Stimulated activated CD8-positive, alpha-beta memory T cell treated with anti-CD3 and anti-CD28 coated beads, Interleukin-7, amount 100 ng/mL, for 4 hours (primary cell): Measurements from ENCODE around the gene GTPBP3.

Experiments
- DNase-seq, 2 donors: peaks; one replicate each; pipeline ENCODE4 v3.0.0-alpha.2; 2020; ENCODE audit warnings: low read depth in 2 of 2

The GTPBP3 gene

DNA sequence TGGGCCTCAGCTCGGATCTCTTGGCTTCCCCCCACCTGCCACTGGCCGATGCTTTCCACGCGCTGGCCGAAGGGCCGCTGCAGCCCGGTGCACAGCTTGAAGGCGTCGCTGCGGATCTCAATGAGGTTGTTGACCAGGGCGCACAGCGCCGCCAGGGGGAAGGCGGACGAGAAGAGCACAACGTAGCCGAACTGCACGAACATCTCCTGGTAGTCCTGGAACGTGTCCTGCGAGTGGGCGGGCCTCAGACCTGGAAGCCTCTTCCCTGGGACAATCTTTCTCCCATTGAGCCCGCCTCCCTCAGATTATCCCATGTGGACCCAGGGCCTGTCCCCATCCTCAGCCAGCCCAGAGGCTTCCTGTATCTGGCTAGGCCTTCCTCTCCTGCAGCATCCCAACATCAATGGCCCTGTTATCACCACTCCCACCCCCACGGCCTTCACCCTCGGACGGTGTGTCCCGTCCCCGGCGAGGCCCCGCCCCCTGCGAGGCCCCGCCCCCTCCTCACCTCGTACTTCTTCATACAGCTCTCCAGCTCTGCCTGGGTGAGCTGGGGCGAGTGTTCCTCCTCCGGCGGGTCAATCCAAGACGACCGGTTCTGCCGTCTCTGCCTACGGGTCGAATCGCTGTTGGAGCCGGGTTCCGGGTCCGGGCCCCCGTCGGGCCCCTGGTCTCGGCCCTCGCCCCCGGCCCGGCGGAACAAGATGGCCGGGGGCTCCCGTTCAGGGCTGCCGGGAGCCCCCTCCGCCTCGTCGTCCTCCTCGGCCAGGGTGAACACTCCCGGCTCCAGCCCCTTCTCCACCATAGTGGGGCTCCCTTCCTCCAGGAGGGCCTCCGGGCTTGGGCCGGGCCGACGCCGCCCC is 9.5 kb upstream of the GTPBP3 start:
- DNase-seq: peak in 1 of 2 donors; percentile 51

DNA sequence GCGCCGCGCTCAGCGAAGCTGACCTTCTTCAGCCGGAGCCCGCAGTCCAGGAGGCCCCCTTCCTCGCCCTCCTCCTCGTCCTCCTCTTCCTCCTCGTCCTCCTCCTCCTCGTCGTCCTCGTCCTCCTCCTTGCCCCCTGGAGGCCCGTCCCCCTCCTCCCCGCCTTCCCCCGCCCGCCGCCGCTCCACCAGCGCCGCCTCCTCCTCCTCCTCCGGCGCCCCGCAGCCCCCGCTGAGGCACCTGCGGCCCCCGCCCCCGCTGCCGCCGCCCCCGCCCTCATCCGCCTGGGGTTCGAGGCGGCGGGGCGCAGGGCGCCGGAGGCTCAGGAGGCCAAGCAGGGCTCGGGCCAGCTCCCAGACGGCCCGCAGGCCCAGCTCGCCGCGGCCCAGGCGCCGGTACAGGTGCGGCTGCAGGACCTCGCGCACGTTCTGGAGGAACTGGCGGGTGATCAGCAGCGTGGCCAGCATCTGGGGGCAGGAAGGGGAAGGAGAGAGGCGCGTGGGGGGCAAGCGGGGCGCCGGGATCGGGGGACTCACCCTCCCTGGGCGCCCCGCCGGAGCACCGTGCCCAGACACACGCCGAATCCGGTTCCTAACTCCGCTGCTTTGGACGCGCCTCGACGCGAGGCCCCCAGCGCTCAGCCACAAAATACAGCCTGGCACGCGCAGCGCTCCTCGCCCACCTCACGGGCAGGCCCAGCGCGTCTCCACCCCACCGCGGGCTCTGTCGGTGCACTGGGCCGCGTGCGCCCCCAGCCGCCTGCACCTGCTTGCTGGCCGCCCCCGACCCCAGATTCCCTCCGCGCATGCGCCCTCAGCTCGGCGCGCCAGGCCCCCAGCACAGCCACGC is 8.6 kb upstream of the GTPBP3 start:
- DNase-seq: peak in 1 of 2 donors; percentile 56

DNA sequence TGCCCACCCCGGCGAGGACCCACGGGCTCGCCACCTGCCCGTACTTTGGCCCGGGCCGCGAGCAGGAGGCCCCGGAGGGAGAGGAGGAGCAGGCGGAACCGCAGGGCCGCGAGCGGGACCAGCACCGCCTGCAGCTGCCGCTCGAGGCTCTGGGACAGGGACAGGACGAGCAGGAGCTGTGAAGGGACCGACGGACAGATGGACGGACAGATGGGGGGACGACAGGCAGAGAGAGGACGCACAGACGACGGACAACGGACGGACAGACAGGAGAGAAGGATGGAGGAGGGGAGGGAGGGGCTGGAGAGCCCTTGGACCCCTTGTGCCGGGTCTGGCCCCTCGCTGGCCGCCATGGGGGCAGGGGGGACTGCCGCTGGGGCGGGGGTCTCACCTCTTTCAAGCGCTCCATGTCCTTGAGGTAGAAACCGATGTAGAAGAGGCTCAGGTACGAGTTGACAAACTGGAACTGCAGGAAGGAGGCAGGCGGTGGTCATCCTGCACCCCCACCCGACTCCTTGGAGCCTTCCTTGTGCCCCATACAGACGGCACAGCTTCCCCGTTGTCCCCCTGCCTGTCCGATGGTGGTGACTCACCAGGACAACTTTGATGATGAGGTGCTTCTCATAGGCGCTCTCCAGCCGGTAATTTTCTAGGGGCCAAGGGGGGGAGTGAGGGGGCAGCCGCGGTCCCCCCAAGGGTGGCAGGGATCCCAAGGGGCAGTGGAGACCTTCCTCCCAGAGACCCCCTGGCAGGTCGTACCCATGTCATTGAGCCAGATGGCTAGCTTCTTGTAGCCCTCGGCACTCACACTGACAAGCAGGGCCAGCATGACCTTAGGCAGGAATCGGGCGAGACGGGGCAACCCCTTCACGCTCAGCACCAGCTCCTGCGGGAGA is 7.7 kb upstream of the GTPBP3 start:
- no peak for DNase-seq

DNA sequence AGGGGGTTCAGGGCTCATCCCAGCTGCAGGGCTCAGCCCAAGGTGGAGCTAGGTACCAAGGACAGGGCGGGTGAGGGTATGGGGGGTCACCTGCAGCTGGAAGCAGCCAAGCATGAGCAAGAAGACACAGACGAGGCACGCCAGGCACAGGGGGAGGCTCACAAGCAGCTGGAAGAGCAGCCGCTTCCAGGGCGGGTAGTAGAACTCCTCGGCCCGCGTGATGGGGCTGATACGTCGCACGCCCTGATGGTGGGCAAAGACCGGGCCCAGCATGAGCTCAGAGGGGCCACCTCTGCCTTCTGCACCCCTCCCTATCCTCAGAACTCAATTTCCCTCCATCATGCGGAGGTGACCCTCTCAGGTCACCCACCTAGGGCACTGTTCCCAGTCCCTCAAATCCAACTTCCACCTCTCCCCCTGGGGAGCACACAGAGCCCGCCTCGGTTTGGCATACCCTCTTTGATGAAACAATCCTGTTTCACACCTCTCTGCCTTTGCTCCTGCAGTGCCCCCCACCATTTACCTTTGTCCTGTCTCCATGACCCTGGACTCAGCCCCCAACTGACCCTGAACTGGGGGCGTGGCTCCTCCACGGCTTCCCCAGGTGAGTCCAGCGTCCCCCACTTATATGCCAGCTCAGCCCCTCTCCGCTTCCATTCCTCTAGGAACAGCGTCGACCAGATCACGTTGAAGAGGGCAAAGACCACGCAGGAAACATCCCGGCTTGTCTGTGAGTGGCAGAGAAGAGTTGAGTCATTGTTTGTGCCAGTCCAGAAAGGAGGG is 6.9 kb upstream of the GTPBP3 start:
- DNase-seq: no peak

DNA sequence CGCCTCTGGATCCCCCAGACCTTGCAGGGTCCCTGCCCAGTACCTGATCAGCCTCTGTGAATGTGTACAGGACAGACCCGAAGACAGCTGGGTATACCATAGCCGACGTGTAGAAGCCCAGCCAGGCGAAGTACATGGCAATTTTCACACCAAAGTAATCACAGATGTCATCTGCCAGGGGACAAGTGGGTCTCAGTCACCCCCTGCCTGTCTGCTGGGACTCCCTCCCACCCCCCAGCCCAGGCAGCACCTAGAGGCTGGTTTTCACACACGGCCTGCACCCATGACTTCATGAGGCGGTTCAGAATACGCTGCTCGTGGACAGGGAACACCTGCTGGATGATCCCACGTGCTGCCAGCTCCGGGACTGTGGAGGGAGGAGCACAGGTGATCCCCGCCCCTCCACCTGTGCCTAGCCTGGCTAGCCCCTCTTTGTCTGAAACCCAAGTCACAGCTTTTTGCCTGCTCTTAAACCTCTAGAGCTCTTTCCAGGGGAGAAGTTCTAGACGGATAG is 6.3 kb upstream of the GTPBP3 start:
- DNase-seq: no peak

DNA sequence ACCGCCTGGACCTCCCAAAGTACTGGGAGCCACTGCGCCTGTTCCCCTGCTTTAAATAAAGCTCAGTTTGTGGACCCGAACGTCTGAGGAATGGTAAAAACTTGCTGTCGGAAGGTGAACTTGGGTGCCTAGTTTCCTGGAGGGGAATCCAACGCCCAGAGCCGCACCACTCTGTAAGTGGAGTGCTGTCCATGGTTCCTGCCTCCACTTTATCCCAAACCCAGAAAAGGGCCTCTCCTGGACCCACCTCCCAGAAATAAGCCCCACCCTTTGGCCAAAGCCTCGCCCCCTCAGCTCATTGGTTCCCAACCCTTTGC is 5.0 kb upstream of the GTPBP3 start:
- no peak for DNase-seq

DNA sequence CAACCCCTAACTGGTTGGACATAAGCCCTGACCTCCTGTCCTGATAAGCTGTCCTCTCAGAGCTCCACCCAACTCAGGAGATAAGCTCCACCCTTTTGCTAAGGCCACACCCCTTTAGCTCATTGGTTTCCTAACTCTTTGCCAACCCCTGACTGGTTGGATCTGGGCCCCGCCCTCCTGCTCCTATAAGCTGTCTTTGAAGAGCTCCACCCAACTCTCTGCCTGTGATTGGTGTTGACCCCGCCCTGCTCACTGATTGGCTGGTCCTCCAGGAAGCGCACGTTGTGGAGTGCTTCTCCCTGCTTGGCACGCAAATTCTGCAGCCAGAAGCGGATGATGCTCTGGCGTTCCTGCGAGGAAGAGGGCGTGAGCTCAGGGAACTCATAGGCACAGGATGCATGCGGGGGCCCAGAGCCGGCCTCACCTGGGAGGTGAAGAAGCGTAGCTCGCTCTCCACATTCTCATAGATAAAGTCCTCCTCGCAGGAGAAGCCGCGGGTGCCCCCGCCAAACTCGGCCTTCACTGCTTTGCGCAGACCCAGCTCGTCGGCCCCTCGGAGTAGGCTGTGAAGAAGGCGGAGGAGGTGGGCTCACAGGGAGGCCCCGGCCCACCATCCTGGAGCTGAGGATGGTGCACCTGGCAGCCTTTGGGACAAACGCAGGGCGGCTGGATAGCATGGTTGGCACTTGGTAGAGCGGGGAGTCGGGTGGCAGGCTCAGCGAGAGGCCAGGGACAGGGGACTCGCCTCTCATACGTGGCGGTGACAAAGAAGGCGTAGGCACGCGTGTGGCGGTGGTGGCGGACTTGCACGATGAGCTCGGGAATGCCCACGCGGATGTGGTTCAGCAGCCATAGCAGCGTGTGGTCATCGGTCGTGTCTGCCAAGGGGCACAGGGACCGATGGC is 4.4 kb upstream of the GTPBP3 start:
- DNase-seq: no peak

DNA sequence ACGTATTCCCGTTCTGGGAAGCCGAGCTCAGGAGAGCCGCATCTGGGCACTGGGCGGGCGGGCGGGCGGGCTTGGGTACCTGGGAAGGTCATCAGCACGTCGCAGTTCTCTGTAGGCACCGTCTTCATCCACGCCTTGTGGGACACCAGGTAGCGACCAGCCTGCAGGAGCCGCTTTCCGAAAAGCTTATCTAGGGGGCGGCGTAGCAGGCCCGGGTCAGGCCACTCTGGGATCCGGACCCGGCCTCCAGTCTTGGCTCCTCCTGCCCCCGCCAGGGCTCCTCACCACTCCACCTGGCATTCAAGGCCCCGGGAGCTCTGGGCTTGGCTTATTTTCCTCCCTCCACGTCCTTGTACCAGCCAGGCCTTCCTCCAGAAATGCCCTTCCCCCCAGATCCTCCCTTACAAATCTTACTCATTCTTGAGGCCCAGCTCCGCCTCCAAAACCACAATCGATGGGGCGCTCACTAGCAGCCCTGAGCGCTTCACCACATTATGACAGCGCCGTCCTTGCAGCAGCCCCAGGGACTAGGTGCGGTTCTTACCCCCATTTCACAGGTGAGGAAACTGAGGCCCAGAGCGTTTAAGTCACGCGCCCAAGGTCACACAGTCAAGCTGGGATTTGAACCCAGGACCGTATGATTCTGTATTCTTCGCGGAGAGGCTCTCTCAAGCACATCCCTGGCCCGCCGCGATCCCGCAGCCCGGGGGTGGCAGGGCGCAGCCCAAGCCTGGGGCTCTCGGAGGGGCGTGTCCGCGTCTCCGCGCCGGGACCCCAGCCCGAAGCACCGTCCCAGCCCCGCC is 3.5 kb upstream of the GTPBP3 start:
- DNase-seq: peak; percentile 72 to 77

DNA sequence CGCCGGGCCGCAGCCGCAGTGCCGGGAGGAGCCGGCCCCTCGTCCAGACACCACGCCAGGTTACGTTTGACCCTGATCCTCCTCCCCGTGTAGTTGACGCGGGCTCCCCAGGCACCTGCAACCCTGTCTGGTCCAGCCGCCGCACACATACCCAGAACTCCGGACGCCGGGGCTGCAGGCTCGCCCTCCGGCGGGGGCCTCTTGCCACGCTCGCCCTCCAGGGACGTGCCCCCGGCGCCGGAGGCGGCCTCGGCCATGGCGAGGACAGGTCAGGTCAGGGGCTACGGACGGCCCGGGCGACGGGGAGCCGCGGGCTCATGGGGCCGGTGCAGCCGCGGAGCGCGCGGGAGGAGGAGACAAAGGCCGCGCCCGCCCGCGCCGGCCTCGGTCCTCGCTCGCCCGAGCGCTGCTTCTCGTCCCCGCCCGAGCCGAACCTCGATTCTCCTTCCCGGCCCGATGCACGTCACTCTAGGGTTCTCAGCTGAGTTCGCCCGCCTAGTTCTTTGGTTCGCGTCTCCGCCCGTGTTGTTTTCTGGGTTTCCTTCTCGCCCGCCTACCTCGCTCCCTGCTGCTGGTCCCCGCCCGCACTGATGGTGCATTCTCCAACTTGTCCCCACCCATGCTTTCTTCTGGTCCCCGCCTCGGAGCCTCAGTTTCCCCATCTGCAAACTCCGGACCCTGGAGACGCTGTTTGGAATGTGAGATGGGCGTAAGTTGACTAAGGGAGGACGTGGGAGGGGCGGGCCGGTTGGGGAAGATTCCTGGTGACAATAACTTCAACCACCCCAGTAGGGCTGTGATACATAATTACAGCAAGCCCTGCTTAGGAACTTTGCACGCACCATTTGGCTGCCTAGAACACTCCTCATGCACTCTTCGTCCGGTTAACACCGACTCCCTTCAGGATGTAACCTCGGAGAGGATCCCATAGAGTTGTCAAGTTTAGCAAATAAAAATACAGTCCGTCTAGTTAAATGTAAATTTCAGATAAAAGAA is 2.6 kb upstream of the GTPBP3 start, which contains the start of gene ANO8:
Gene ANO8 (minus strand): TSS at position 442 of the 996 bp plus-strand sequence. CDS start 185 bp downstream, at position 257.
- peak; percentile 89 to 93 for DNase-seq

DNA sequence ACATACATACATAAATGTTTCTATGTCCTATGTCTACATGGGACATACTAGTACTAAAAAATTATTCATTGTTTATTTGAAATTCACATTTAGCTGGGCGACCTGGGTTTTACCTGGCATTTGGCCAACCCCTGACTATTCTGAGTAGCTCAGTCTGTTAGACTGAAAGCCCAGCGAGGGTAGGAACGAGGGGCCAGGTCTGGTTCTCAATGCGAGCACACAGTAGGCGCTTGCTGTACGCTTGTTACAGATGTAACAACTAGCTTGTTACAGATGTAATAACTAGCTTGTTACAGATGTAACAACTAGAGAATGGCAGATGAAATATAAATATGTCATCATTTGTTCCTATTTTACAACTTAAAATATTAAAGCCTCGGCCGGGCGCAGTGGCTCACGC is 1.8 kb upstream of the GTPBP3 start:
- no peak for DNase-seq

DNA sequence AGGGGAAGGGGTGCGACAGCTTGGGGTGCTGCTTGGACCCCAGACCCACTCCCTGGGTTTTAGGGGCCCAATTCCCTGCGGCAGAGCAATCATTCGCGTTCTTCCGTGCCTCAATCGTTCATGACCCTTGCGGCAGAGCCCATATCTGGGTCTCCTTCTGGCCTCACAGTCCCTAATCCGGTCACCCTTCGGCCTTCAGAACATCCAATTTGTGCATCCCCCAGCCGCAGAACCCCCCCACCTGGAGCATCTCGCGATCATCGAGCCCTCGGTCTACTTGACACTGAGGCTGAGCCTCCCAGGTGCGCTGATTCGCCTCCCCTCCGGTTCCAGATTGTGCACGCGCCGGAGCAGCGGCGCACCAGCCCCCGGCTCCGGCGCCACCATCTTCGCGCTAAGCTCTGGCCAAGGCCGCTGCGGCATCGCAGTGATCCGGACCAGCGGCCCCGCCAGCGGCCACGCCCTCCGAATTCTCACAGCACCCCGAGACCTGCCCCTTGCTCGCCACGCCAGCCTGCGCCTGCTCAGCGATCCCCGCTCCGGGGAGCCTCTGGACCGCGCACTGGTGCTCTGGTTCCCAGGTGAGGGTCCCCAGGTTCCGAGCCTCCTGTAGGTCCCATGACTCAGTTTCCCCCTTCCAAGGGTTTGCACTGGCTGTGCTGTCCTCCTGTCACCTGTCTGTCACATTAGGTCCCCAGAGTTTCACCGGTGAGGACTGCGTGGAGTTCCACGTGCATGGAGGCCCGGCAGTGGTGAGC is 501 bp downstream of the GTPBP3 start:
- DNase-seq: no peak

DNA sequence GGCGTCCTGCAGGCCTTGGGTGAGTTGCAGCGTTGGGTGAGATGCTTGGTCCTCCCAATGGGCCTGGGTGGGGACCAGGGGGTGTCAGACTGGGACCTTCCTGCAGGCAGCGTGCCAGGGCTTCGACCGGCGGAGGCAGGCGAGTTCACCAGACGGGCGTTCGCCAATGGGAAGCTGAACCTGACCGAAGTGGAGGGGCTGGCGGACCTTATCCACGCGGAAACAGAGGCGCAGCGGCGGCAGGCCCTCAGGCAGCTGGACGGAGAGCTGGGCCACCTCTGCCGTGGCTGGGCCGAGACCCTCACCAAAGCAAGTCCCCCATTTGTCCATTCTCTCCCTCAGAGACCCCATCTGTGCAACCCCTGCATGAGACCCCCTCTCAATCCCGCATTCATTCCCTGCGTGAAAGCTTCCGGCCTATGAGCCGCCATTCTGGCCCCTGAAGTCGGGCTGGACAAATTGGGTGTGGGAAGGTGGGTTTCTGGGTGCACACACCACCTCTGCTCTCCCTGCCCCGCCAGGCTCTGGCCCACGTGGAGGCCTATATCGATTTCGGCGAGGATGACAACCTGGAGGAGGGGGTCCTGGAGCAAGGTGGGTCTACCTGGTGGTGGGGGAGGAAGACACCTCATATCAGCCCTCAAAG is 1.2 kb downstream of the GTPBP3 start:
- no peak for DNase-seq

DNA sequence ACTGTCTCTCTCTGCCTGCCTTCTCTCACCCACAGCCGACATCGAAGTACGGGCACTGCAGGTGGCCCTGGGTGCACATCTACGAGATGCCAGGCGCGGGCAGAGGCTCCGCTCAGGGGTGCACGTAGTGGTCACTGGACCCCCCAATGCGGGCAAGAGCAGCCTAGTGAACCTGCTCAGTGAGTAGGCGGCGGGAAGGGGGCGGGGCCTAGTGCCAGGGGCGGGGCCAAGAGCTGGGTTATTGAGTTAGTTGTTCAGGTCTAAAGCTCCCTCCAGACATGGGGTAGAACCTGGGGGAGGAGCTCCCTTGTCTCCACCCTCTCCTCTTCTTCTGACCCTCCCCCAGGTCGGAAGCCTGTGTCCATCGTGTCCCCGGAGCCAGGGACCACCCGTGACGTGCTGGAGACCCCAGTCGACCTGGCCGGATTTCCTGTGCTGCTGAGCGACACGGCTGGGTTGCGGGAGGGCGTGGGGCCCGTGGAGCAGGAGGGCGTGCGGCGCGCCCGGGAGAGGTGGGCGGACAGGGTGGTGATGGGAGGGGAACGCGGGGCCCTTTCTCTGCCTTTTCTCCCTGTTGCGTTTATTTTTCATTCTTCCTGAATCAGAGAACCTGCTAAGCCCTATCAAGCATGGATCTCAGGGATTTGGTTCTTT is 1.9 kb downstream of the GTPBP3 start:
- no peak for DNase-seq

DNA sequence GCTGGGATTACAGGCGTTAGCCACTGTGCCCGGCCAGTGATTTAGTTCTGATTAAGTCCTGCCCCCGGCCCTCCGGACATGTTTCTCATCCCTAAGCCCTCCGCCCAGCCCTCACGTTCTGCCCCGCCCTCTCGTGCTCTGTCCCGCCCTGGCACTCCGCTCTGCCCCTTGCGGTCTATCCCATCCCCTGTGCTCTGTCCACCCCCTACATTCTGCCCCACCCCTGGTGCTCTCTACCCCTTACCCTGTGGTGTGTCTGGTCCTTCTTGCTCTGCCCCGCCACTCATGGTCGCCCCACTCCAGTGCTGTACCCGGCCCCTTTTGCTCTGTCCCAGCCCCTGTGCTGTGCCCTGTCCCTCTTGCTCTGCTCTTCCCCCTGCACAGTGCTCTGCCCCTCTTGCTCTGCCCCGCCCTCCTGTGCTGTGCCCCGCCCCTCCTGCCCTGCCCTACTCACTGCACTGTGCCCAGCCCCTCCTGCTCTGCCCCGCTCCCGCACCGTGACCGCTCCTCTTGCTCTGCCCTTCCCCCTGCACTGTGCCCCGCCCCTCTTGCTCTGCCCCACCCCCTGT is 3.0 kb downstream of the GTPBP3 start:
- DNase-seq: no peak

DNA sequence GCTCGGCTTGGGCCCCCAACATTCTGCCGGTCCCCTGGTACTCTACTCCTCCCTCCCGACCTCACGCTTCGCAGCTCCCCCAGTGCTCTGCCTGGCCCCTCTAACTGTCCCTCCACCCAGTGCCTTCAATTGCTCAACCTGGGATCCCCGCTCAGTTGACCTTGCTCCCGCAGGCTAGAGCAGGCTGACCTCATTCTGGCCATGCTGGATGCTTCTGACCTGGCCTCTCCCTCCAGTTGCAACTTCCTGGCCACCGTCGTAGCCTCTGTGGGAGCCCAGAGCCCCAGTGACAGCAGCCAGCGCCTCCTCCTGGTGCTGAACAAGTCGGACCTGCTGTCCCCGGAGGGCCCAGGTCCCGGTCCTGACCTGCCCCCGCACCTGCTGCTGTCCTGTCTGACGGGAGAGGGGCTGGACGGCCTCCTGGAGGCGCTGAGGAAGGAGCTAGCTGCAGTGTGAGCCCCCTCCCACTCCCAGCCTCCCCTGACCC is 3.6 kb downstream of the GTPBP3 start:
- DNase-seq: no peak
